SK-N-SH treated with all-trans-retinoic acid at 6 μM for 48 hours (cell line): ENCODE data around the gene PROZ.

ENCODE experiments used
- ATAC-seq: fragments of 200-7000 bp; cut with Tn5 transposase; 3 replicates; pipeline ENCODE4 v1.9.1; 2020; ENCODE audit warnings: mild to moderate bottlenecking, moderate library complexity
- ARNTL ChIP-seq: fragments of 450-650 bp; formaldehyde crosslinking; IDR thresholded peaks from 2 replicates; pipeline ENCODE4 v1.5.0; 2020; ENCODE audit warnings: low read depth, mild to moderate bottlenecking, moderate library complexity, borderline replicate concordance
- BACH2 ChIP-seq: fragments of 250-450 bp; sonication (Bioruptor Pico); IDR thresholded peaks from 2 replicates; pipeline ENCODE4 v1.9.0; 2021; ENCODE audit warnings: mild to moderate bottlenecking, borderline replicate concordance
- CREB5 ChIP-seq: fragments of 250-450 bp; sonication (Bioruptor Pico); IDR thresholded peaks from 2 replicates; pipeline ENCODE4 v1.5.1; 2020; ENCODE audit warnings: low read depth, mild to moderate bottlenecking, moderate library complexity
- CSRNP3 ChIP-seq: fragments of 250-450 bp; sonication (Bioruptor Pico); IDR thresholded peaks from 2 replicates; pipeline ENCODE4 v1.5.1; 2021; ENCODE audit warnings: mild to moderate bottlenecking, moderate library complexity
- ESRRG ChIP-seq: fragments of 250-450 bp; sonication (Bioruptor Pico); IDR thresholded peaks from 2 replicates; pipeline ENCODE4 v1.6.1; 2021; ENCODE audit warnings: mild to moderate bottlenecking
- GLIS3 ChIP-seq: fragments of 250-450 bp; sonication (Bioruptor Pico); IDR thresholded peaks from 2 replicates; pipeline ENCODE4 v1.5.0; 2020; ENCODE audit warnings: mild to moderate bottlenecking, moderate library complexity
- ISL1 ChIP-seq: fragments of 250-450 bp; sonication (Bioruptor Pico); IDR thresholded peaks from 2 replicates; pipeline ENCODE4 v2.1.2; 2022; ENCODE audit warnings: mild to moderate bottlenecking, moderate library complexity
- PATZ1 ChIP-seq: fragments of 250-450 bp; sonication (Bioruptor Pico); IDR thresholded peaks from 2 replicates; pipeline ENCODE4 v1.8.0; 2020; ENCODE audit warnings: mild to moderate bottlenecking, moderate library complexity, borderline replicate concordance
- PPARA ChIP-seq: fragments of 250-450 bp; sonication (Bioruptor Pico); IDR thresholded peaks from 2 replicates; pipeline ENCODE4 v1.5.0; 2020; ENCODE audit warnings: mild to moderate bottlenecking, borderline replicate concordance
- RARB ChIP-seq: fragments of 250-450 bp; sonication (Bioruptor Pico); IDR thresholded peaks from 2 replicates; pipeline ENCODE4 v1.8.0; 2021; ENCODE audit warnings: mild to moderate bottlenecking, moderate library complexity
- SNAI2 ChIP-seq: fragments of 250-450 bp; sonication (Bioruptor Pico); IDR thresholded peaks from 2 replicates; pipeline ENCODE4 v1.5.0; 2020; ENCODE audit warnings: mild to moderate bottlenecking, moderate library complexity
- TCF4 ChIP-seq: fragments of 250-450 bp; sonication (Bioruptor Pico); IDR thresholded peaks from 2 replicates; pipeline ENCODE4 v1.8.0; 2021; ENCODE audit warnings: mild to moderate bottlenecking, moderate library complexity, borderline replicate concordance
- TOX ChIP-seq: fragments of 250-450 bp; sonication (Bioruptor Pico); IDR thresholded peaks from 2 replicates; pipeline ENCODE4 v1.8.0; 2021; ENCODE audit warnings: mild to moderate bottlenecking, moderate library complexity, borderline replicate concordance
- ZC3H10 ChIP-seq: fragments of 250-450 bp; sonication (Bioruptor Pico); IDR thresholded peaks from 2 replicates; pipeline ENCODE4 v1.5.1; 2021; ENCODE audit warnings: mild to moderate bottlenecking, moderate library complexity
- ZFP30 ChIP-seq: fragments of 450-650 bp; formaldehyde crosslinking; IDR thresholded peaks from 2 replicates; pipeline ENCODE4 v1.5.0; 2022; ENCODE audit warnings: mild to moderate bottlenecking, moderate library complexity
- ZNF565 ChIP-seq: fragments of 450-650 bp; formaldehyde crosslinking; conservative IDR thresholded peaks from 2 replicates; pipeline ENCODE4 v1.5.0; 2020; ENCODE audit warnings: low read depth, mild to moderate bottlenecking, moderate library complexity
- ZNF70 ChIP-seq: fragments of 450-650 bp; formaldehyde crosslinking; IDR thresholded peaks from 2 replicates; pipeline ENCODE4 v1.5.0; 2020; ENCODE audit warnings: mild to moderate bottlenecking, moderate library complexity
- ZNF8 ChIP-seq: fragments of 450-650 bp; formaldehyde crosslinking; IDR thresholded peaks from 2 replicates; pipeline ENCODE4 v1.5.0; 2020; ENCODE audit warnings: mild to moderate bottlenecking, moderate library complexity
- TF ChIP-seq, protein P1 (sequence below): fragments of 250-450 bp; sonication (Bioruptor Pico); IDR thresholded peaks from 2 replicates; pipeline ENCODE4 v1.8.0; 2021; ENCODE audit warnings: low read depth, mild to moderate bottlenecking, moderate library complexity, borderline replicate concordance
- TF ChIP-seq, protein P2 (sequence below): fragments of 250-450 bp; sonication (Bioruptor Pico); IDR thresholded peaks from 2 replicates; pipeline ENCODE4 v1.5.0; 2020; ENCODE audit warnings: mild to moderate bottlenecking, moderate library complexity

PROZ gene

DNA sequence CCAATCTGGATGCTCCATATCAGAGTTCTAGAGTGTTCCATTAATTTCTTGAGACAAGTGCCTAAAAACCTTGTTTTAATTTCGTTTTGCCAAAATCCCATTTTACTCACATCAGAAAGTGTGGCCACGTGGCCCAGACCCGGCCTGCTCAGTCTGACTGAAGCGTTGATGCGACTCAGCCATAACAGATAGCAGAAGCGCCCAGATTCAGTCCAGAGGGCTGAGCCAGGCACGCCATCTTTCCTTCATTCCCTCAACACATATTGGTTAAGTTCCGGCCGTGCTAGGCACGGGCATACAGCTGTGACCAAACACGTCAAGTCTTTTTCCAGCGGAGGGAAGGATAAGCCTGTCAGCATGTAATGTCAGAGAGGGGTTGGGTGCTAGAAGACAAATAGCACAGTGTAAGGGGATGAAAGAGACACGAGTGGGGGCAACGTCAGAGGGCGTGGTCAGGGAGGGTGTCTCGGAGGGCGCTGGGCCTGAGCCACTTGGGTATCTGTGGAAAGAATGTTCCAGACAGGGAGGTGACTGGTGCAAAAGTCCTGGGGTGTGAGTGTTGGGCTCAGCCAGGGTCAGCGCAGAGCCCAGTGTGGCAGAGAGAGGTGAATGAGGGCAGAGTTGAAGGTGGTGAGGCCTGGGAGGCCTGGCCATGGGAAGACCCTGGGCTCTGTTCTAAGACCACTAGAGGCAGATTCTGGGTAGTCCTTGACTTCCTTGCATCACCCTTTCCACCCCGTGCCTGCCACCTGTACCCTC is 32.8 kb upstream of the PROZ start:
- no peak for TF ChIP-seq ISL1 (CRISPR knock-in tag)
- no peak for TF ChIP-seq BACH2 (CRISPR knock-in tag)
- TF ChIP-seq, protein P1, sequence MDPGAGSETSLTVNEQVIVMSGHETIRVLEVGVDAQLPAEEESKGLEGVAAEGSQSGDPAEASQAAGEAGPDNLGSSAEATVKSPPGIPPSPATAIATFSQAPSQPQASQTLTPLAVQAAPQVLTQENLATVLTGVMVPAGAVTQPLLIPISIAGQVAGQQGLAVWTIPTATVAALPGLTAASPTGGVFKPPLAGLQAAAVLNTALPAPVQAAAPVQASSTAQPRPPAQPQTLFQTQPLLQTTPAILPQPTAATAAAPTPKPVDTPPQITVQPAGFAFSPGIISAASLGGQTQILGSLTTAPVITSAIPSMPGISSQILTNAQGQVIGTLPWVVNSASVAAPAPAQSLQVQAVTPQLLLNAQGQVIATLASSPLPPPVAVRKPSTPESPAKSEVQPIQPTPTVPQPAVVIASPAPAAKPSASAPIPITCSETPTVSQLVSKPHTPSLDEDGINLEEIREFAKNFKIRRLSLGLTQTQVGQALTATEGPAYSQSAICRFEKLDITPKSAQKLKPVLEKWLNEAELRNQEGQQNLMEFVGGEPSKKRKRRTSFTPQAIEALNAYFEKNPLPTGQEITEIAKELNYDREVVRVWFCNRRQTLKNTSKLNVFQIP (CRISPR knock-in tag) = no peak
- no peak for TF ChIP-seq TCF4 (CRISPR knock-in tag)
- no peak for TF ChIP-seq CREB5
- TF ChIP-seq ZNF565 (CRISPR knock-in tag) = no peak
- TF ChIP-seq GLIS3 (CRISPR knock-in tag) = no peak
- TF ChIP-seq ZNF70 (CRISPR knock-in tag) = no peak
- no peak for TF ChIP-seq ZNF8 (CRISPR knock-in tag)
- no peak for TF ChIP-seq CSRNP3
- no peak for TF ChIP-seq ARNTL (CRISPR knock-in tag)
- no peak for TF ChIP-seq ZC3H10 (CRISPR knock-in tag)
- TF ChIP-seq PATZ1 (CRISPR knock-in tag) = no peak
- TF ChIP-seq PPARA = no peak
- TF ChIP-seq TOX (CRISPR knock-in tag) = no peak
- no peak for TF ChIP-seq SNAI2 (CRISPR knock-in tag)
- TF ChIP-seq, protein P2, sequence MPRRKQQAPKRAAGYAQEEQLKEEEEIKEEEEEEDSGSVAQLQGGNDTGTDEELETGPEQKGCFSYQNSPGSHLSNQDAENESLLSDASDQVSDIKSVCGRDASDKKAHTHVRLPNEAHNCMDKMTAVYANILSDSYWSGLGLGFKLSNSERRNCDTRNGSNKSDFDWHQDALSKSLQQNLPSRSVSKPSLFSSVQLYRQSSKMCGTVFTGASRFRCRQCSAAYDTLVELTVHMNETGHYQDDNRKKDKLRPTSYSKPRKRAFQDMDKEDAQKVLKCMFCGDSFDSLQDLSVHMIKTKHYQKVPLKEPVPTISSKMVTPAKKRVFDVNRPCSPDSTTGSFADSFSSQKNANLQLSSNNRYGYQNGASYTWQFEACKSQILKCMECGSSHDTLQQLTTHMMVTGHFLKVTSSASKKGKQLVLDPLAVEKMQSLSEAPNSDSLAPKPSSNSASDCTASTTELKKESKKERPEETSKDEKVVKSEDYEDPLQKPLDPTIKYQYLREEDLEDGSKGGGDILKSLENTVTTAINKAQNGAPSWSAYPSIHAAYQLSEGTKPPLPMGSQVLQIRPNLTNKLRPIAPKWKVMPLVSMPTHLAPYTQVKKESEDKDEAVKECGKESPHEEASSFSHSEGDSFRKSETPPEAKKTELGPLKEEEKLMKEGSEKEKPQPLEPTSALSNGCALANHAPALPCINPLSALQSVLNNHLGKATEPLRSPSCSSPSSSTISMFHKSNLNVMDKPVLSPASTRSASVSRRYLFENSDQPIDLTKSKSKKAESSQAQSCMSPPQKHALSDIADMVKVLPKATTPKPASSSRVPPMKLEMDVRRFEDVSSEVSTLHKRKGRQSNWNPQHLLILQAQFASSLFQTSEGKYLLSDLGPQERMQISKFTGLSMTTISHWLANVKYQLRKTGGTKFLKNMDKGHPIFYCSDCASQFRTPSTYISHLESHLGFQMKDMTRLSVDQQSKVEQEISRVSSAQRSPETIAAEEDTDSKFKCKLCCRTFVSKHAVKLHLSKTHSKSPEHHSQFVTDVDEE (CRISPR knock-in tag) = no peak
- no peak for ATAC-seq

DNA sequence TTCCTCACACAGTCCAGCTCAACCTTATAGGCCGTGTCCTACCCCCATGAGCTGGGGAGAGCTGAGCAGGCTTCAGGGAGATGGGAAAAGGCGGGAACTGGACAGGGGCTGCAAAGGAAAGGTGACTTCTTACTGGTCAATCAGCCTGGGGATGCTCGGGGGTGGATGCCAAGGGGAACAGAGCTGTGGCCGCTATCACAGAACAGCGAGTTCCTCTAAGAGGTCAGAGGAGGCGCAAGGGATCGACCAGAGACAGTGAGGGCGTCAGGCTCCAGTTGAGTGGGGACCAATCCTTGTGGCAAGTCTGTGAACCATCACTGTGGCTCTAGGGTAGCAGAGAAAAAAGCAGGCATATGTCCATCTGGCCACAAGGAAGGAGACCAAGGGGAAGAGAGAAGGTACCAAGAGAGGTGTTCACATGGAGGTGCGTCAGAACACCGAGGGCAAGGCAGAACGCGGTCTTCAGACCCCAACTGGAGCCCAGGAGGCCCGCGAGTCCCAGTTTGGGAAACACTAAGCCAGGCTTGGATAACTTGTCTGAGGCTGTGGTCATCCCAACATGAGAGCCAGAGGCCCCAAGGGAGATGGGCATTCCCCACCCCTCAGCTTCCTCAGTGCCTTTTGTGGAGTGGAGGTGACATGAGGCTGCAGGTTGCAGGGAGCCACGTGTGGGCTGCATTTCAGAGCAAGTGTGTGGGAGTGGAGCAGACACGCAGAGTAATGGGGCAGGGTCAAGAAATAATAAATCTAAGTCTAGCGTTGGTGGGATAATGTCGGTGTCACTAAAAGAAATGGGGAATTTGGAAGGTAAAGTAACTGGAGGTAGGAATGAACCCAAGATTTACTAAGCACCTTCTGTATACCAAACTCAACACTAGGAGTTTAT is 31.9 kb upstream of the PROZ start:
- no peak for ATAC-seq
- no peak for TF ChIP-seq TOX (CRISPR knock-in tag)
- TF ChIP-seq RARB (CRISPR knock-in tag) = no peak
- no peak for TF ChIP-seq BACH2 (CRISPR knock-in tag)
- no peak for TF ChIP-seq PATZ1 (CRISPR knock-in tag)
- no peak for TF ChIP-seq SNAI2 (CRISPR knock-in tag)
- TF ChIP-seq ESRRG (CRISPR knock-in tag) = no peak
- TF ChIP-seq GLIS3 (CRISPR knock-in tag) = no peak
- TF ChIP-seq ZC3H10 (CRISPR knock-in tag) = no peak
- no peak for TF ChIP-seq ZFP30
- no peak for TF ChIP-seq CSRNP3
- no peak for TF ChIP-seq PPARA
- TF ChIP-seq ZNF8 (CRISPR knock-in tag) = no peak
- TF ChIP-seq, all 23 proteins: peak for 0
